ENCODE results near the gene EWSR1. TPM values are rescaled to one million over a fixed set of nuclear protein-coding genes. Genes with fewer than 3 reads are reported as not detected.

Gene EWSR1
- total RNA-seq, 1 donor from 2014 or later = 133 TPM

DNA sequence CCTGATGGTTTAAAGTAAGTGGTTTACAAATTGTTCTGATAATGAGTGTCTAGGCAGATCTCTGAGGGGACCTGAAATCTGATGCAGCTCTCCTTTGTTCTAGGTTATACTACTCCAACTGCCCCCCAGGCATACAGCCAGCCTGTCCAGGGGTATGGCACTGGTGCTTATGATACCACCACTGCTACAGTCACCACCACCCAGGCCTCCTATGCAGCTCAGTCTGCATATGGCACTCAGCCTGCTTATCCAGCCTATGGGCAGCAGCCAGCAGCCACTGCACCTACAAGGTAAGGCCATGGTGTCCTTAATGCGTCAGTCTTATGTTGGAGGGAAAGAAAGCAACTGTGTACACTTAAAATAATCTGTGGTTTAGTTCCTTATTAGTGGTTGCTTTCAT, 9.9 kb downstream of the EWSR1 start:
- no peaks in the 10 kb centered on the region for H3K9me3 ChIP-seq
- H3K36me3 ChIP-seq = peaks cover 86 to 95% of the 10 kb centered on the region in 2 donors
- TF ChIP-seq, protein P1, sequence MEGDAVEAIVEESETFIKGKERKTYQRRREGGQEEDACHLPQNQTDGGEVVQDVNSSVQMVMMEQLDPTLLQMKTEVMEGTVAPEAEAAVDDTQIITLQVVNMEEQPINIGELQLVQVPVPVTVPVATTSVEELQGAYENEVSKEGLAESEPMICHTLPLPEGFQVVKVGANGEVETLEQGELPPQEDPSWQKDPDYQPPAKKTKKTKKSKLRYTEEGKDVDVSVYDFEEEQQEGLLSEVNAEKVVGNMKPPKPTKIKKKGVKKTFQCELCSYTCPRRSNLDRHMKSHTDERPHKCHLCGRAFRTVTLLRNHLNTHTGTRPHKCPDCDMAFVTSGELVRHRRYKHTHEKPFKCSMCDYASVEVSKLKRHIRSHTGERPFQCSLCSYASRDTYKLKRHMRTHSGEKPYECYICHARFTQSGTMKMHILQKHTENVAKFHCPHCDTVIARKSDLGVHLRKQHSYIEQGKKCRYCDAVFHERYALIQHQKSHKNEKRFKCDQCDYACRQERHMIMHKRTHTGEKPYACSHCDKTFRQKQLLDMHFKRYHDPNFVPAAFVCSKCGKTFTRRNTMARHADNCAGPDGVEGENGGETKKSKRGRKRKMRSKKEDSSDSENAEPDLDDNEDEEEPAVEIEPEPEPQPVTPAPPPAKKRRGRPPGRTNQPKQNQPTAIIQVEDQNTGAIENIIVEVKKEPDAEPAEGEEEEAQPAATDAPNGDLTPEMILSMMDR (IDR thresholded peaks at IDR 0.05) = no peak
- H3K4me3 ChIP-seq = no peak overlapping the region
- H3K27me3 ChIP-seq = no peaks in the 10 kb centered on the region
- DNase-seq (ENCODE audit: low spot score in 2 of 2) = no peak
- intact Hi-C loops (cut with DNase I) = no loop called here
- peaks cover 0 to 1% of the 10 kb centered on the region in 2 donors for H3K4me1 ChIP-seq
- no peak overlapping the region for H3K27ac ChIP-seq

DNA sequence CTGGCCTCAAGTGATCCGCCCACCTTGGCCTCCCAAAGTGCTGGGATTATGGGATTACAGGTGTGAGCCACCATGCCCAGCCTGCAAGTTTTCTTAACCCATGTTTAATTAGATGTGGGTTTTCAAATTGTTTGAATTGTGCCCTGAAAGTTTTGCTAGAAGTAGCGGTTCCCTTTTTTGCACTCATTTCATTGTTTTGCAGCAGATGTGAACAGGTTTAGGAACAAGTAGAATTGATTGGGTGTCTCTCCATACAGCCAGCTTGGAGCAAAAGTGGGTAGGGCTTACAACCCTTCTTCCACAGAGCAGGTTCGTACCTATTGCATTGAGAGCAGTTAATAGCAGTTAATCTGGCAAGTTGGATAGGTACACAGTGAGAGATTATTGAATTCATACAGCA, 16.1 kb downstream of the EWSR1 start:
- Histone ChIP-seq H3K4me3 (no peak overlapping the region), H3K27ac (no peak overlapping the region), H3K4me1 (no peaks in the 10 kb centered on the region), H3K36me3 (peaks cover 93 to 97% of the 10 kb centered on the region in 2 donors), H3K9me3 (no peaks in the 10 kb centered on the region), H3K27me3 (no peaks in the 10 kb centered on the region)
- TF ChIP-seq, protein P1 (IDR thresholded peaks at IDR 0.05) = no peak
- intact Hi-C loops (cut with DNase I) = no loop called here
- no peak for DNase-seq (ENCODE audit: low spot score in 2 of 2)

DNA sequence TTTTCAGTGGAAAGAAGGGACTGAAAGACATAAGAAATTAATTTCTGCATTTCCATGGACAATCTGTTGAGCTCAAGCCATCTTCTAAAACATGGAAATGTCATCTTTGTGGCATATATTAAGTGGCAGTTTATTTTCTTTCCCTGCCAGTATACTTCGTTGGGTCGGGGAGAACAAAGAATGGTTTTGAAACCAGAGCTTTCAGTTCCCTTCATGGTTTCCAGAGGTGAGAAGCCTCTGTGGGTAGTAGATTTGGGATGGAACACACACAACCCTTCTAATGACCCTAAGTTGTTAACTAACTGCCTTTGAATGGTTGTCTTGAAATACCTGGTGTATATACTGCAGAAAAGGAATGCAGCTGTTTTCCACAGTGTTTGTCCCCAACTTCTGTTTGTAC, 20.8 kb downstream of the EWSR1 start:
- no peak overlapping the region for H3K4me3 ChIP-seq
- H3K9me3 ChIP-seq = no peaks in the 10 kb centered on the region
- TF ChIP-seq, protein P1 (IDR thresholded peaks at IDR 0.05) = no peak
- intact Hi-C loops (cut with DNase I) = no loop called here
- peaks cover 90 to 100% of the 10 kb centered on the region in 2 donors for H3K36me3 ChIP-seq
- no peaks in the 10 kb centered on the region for H3K27me3 ChIP-seq
- H3K4me1 ChIP-seq = no peaks in the 10 kb centered on the region
- H3K27ac ChIP-seq = no peak overlapping the region
- DNase-seq (ENCODE audit: low spot score in 2 of 2) = no peak

DNA sequence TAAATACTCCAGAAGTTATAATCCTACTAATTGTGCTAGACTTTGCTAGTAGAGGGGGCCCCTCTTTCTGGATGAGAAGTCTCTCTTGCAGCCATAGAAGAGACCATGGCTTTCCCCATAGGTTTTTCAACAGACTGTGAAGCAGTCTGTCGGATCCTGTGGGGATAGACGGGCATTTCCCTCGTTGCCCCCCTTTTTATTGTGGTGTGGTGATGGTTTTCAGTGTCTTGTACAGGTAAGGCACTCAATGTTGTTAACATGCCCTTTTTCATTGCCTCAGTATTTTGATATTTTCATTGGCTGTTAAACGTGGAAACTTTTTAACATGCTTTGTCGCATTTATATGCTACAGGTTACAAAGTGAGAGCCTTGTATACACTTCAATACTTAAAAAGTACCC, 22.0 kb downstream of the EWSR1 start:
- no peak for DNase-seq (ENCODE audit: low spot score in 2 of 2)
- intact Hi-C loops (cut with DNase I) = no loop called here
- Histone ChIP-seq H3K4me1 (no peaks in the 10 kb centered on the region), H3K27ac (no peak overlapping the region), H3K4me3 (no peak overlapping the region), H3K36me3 (peaks cover 90 to 100% of the 10 kb centered on the region in 2 donors), H3K9me3 (no peaks in the 10 kb centered on the region), H3K27me3 (no peaks in the 10 kb centered on the region)
- TF ChIP-seq, protein P1 (IDR thresholded peaks at IDR 0.05) = no peak

DNA sequence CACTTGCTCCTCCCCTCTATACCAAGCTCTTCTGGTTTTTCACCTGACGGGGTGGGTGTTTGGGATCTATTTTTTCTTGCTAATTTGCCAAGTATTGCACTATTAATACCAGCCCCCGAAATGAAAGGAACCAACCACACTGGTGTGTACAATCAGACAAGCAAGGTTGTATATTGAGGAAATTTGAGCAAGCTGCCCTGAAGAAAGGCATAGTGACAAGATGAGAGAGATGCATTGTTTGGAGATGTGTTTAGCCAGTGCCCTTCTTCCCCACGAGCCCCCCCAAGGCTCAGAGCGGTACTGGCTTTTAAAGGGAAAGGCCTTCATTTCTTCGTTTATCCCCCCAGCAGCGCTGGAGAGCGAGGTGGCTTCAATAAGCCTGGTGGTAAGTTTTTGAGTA, 23.1 kb downstream of the EWSR1 start:
- no peaks in the 10 kb centered on the region for H3K9me3 ChIP-seq
- TF ChIP-seq, protein P1 (IDR thresholded peaks at IDR 0.05) = no peak
- H3K4me3 ChIP-seq = no peak overlapping the region
- intact Hi-C loops (cut with DNase I) = no loop called here
- H3K27ac ChIP-seq = no peak overlapping the region
- DNase-seq (ENCODE audit: low spot score in 2 of 2) = no peak
- peaks cover 89 to 100% of the 10 kb centered on the region in 2 donors for H3K36me3 ChIP-seq
- no peaks in the 10 kb centered on the region for H3K4me1 ChIP-seq
- no peaks in the 10 kb centered on the region for H3K27me3 ChIP-seq

DNA sequence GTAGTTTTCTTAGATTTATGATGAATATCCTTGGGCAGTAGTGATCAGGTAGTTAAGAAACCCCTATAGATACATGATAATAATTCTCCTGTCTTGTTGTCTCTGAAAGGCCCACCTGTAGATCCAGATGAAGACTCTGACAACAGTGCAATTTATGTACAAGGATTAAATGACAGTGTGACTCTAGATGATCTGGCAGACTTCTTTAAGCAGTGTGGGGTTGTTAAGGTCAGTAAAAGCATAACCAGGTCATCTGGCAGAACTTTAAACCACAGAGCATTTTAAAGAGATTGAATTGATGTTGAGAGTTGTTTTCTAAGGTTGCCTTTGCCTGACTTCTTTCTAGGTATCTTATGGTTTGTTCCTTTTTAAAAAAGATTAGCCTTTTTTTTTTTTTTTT, 24.3 kb downstream of the EWSR1 start:
- Histone ChIP-seq H3K9me3 (no peaks in the 10 kb centered on the region), H3K36me3 (peaks cover 91 to 100% of the 10 kb centered on the region in 2 donors), H3K27ac (no peak overlapping the region), H3K4me3 (no peak overlapping the region), H3K27me3 (no peaks in the 10 kb centered on the region), H3K4me1 (no peaks in the 10 kb centered on the region)
- TF ChIP-seq, protein P1 (IDR thresholded peaks at IDR 0.05) = no peak
- DNase-seq (ENCODE audit: low spot score in 2 of 2) = no peak
- intact Hi-C loops (cut with DNase I) = no loop called here

Measured in ascending aorta (tissue), 2 donors.